Stimulated activated CD4-positive, alpha-beta T cell treated with anti-CD3 and anti-CD28 coated beads, TNF-alpha, amount 100 ng/mL, for 4 hours (primary cell): ENCODE data around the gene QDPR.
A peak's percentile ranks its signal among the peaks of the same experiment; 100 is the strongest.
"Not testable (repeated sequence)": the region's sequence is repeated elsewhere in the genome, so short reads cannot be mapped to it uniquely, and the experiment has no call there.

Experiments
- DNase-seq, 3 experiments: peaks; one replicate each; pipeline ENCODE4 v3.0.0-alpha.2; 2020; ENCODE audit warnings: low read depth in 3 of 3

Gene QDPR

DNA sequence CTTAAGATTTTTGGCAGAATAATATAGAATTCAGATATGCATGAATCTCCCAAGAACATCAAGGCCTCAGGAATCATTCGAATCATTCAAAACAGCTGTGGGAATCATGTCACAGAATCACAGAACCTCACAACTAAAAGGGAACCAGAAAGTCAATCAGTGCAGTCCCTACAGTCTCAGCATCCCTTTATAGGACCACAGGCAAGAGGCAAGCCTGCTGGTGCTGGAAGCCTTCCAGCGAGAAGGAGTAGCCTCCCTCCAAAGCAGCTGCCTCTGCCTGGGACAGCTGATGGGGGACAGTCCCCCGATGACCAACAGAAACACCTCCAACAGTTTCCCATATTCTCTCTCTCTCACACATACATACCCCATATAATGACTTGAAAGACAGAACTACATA, 20.7 kb downstream of the QDPR start:
- no peak for DNase-seq

DNA sequence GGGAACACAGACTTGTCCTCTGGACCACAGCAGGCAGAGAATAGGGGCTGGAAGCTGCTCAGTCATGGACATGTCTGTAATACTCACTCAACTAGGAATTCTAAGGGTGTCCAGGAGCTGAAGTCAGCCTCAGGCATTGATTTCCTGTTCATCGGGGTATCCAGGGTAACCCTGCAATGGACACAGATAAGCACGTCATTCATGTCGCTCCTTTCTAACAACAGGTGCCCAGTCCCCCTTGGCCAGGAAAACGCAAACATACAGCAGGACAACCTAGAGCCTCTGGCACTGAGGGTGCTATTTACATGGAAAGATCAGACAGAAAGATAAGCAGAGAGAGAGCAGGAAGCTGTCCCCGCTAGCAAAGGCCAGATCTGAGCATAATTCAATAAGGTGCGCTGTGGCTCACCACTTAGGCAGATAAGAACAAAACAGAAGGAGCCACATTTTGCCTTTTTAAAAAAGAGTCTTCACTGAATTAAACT, 21.3 kb downstream of the QDPR start:
- DNase-seq = no peak

DNA sequence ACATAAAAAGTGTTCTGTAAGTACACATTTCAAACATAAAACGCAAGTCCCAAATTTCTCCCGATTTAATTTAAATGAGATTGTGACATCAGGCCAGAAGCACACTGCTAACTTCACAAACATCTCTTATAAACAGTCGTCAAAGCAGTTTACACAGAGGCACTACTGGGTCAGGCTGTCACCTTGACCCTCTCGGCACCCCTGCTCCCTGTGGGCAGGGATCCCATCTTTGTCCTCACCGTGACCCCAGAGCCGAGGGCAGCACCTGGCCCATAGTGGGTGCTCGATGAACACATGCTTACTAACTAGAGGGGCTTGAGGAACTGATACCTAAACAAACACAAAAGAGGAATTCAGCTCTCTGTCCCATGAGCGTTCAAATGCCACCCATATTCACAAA, 22.2 kb downstream of the QDPR start:
- no peak for DNase-seq

DNA sequence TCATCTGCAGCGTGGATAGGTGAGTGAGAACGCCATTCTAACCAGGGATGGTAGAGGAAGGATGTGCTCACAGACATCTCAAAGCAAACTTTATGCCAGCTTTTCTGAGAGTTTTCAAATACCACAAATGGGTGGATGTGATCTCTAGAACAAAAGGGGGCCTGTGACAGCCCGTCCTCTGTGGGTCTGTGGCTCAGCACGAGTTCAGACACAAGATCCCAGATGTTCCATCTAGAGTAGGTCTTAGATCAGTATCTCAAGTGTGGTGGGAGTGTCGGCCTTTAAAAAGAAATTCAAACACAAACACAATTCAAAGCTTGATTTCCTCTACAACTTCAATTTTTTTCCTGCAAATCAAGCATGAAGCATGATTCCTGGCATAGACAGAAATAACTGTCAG, 22.8 kb downstream of the QDPR start:
- no peak for DNase-seq

DNA sequence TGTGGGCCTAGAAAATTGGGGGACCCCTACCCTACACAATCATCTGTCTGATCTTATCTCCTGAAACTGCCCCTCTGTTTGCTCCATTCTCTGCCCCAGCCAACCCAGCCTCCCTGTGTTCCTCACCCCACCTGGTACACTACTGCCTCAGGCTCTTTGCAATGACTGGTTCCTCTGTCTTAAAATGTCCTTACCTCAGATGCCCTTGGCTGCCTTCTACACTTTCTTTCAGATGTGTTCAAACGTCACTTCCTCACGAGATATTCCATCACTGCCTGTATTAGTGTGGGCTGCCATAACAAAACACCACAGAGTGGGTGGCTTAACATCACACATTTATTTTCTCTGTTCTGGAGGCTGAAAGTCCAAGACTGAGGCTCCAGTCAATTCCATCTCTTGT, 29.2 kb downstream of the QDPR start:
- DNase-seq = no peak

DNA sequence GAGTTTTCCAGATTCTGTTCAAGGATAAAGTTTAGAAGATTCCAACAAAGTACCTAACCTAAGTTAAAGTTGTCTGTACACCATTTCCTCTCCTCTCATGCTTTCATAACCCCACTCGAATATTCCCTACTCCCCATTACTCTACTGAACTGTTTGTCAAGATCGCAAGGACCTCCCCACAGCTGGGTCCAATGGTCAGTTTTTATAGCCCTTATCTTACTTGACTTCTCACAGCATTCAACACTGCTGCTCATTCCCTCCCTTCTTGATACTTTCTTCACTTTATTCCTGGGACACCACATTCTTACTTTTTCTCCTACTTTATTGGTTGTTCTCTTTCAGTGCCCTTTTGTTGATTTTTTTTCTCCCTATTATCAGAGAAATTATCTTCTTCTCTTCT, 30.9 kb downstream of the QDPR start:
- no peak for DNase-seq

DNA sequence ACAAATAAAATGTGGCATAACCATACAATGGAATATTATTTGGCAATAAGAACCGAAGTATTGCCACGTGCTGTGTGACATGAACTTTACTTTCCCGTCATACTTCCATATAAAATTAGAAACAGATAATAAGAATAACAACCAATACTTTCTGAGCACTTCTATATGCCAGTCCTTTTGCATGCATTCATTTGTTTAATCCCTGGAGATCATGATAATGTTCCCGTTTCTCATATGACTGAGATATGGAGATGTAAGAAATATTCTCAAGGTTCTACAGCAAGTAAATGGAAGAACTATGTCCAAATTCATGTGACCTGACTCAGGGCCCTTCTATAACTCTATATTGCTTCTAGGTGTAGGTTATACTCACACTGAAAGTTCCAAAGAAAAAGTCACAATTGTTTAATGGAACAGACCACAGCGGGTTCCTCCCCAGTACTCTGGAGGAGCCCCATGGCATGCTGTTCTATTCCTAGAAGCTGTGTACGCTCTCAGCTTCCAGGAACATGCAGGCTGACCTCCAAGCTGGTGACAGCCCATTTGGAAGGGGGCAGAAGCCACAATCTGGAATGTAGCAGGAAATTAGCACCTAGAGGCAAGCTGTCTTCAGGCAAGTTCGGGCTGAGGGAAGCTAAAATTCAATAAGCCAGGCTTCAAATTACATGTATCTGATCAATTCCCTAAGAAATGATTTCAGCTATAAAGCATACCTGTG, 31.5 kb downstream of the QDPR start:
- DNase-seq = no peak

DNA sequence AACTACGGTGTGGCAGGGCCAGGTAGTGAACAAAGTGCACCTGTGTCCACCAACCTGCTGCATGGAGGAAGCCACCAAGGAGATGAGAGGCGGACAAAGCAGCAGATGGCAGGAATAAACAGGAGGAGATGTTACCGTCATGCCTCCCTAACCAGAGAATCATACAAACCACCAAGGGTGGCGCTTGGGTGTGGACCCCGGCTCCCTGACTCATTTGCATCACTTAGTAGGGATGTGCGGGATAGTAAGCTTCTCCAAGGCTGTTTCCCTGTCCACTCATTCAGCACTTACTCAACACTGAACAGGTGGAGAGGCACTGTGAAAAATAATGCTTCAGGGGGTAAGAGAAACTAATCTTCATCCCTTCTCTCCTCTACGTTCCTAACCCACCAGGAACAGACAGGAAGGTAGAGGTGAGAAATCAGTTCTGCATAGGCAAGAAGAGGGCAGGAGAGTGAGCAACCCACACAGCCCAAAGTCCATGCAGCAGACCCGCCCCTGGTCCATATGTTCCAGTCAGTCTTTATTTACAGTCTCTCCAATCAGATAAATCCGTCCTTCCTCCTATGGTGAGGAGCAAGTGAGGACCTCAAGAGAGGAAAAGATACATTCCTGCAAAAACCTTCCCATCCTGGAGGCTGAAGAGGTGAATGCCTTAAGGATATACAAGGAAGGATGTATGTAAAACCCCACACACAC, 34.0 kb downstream of the QDPR start:
- DNase-seq = no peak

DNA sequence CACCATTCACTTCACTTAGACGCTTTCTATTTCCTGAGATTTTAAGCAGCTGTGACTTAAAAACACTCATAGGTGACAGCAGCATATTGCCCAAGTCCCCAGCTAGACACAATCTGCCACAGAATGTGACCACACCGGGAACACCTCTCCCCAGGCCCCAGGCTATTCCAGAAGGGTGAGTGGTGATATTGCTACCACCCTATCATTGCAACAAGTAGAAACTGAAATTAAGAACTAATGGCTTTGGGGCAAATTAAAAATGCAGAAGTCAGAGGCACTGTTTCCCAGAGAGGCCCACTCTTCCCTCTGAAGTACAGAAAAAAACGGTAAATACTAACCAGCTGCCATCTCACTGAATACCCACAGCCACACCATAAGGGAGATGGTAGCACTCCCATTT, 35.0 kb downstream of the QDPR start:
- DNase-seq = no peak

DNA sequence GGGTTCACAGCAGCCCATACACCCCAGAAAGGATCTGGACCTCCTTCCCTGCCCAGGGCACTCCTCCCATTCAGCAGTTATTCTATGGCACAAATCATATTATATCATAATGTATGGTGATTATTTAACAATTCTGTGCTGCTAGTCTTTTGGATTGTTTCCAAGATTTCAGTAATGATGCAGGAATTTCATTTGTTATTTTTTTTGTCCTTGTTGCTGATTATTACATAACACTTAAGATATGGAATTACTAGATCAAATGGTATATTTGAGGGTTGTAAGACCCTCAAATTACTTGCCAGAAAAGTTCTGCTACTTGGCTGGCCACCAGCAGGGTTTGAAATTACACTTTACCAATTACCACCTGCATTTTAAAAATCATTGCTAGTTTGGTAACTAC, 36.4 kb downstream of the QDPR start:
- no peak for DNase-seq

DNA sequence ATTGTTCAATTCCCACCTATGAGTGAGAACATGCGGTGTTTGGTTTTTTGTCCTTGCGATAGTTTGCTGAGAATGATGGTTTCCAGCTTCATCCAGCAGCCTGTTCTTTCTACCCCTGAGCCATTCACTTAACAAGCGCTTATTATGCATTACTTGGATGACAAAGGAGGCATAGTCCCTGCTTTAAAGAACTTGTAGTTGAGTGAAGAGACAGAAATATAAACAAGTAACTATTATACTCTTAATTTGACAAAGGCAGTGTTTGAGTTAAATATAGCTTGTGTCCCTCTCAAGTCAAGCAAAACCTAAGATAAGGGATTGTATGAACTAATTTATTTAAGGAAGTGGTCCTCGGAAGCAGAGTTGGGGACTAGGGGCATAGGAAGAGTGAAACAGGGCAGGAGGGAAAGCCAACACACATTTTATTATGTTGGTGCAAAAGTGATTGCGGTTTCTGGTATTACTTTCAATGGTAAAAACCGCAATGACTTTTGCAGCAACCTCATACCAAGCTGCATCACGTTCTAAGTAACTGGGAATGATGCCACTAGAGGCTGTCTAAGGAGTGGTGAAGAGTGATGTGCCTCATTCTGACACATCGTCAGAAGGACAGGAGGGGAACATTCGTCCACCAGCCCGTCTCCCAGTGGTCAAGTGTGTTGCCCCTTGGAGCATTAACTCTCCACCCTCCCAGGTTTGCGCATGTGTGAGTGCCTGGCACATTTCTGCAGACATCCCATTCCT, 41.8 kb downstream of the QDPR start:
- DNase-seq = no peak

DNA sequence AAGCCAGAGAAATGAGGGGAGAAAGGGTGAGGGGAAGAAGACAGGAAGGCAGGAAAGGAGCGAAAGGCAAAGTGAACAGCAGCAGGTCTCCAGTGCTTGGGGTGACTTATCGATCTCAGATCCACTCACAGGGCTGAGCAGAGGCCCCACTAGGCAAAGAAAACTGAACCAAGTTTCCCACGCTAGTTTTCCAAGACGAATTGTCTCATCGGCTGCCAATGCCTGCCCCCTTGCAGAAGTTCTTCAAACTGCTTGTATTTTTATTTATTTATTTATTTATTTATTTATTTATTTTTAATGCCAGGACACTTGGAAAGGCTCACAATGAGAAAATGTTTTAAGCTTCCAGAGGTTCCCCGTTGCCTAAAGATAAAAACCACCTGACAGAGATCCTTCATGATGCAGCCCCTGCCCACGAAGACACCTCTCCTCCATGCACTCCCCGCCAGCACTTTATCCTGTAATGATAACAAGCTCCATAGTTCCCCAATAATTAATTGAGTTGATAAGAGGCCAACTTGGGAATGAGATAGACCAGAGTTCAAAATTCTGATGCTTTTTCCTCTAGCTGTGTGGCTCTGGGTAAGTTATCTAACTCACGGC, 43.2 kb downstream of the QDPR start:
- DNase-seq = no peak

DNA sequence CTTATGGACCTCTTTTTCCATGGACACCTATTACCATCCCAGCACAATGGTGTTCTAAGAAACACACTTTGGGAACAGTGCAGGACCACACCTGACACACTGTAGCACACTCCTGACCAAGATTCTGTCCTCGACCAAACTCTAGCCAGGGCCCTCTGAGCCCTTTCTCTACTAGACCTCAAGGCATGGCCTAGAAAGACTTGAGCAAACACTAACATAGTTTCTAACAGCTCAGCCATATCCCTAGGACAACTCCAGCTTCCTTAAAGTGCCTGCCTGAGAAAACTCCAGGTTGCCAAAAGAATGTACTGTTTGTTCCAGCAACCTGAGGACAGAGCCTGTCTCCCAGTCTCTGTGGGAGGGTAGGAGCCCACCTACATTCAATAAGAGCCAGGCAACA, 48.3 kb downstream of the QDPR start:
- DNase-seq = no peak

DNA sequence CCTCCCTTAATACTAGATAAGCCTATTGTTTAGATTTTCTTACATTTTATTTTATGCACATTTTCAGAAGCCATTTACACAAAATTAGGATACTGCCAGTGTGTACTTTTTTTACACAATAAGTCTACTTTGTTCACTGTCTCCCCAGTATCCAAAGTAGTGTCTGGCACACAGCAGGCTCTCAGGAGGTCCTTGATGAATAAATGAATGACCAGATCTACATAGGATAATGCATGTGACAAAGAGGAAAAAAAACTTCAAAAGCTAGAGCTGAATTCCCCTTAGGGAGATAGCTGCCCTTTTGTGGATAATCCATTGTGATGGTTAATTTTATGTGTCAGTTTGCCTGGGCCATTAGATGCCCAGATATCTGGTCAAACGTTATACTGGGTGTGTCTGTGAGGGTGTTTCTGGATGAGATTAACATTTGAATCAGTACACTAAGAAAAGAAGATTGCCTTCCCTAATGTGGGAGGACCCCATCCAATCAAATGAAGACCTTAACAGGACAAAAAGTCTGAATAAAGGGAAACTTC, 61.6 kb downstream of the QDPR start:
- no peak for DNase-seq

DNA sequence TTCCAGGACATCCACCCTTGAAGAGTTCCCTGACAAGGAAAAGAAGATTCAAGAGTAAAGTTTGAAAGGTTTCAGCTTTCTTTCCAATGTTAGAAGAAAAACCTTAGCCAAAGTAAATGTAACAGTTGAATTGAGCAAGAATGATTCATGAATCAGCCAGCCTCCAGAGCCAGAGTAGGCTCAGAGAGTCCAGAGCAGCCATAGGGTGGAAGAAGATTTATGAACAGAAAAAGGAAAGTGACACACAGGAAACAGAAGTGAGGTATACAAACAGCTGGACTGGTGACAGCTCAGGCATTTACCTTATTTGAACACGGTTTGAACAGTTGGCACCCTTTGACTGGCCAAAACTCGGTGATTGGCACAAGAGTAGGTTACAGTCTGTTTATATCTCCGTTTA, 63.2 kb downstream of the QDPR start:
- DNase-seq = no peak

DNA sequence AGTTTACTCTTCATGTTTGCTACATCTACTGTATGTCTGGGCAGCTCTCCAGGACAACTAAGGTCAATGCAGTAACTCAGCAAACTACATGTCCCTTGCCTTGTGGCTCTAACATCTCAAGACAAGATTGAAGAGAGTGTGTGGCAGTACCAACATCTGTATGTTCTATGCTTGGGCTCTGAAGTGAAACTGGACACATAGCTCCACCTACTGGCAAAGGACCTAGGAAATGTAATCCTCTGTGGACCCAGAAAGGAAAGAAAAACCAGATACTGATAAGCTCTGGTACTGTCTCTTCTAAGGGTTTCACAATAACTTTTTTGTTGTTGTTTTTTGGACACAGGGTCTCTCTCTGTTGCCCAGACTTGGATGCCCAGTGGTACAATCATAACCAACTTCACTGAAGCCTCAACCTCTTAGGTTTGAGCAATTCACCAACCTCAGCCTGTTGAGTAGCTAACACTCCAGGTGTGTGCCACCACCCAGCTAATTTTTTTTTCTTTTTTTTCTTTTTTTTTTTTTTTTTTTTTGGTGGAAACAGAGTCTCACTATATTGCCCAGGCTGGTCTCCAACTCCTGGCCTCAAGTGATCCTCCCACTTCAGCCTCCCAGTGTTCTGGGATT, 64.1 kb downstream of the QDPR start:
- DNase-seq = peak in 2 of 3 experiments; percentile 18 to 42

DNA sequence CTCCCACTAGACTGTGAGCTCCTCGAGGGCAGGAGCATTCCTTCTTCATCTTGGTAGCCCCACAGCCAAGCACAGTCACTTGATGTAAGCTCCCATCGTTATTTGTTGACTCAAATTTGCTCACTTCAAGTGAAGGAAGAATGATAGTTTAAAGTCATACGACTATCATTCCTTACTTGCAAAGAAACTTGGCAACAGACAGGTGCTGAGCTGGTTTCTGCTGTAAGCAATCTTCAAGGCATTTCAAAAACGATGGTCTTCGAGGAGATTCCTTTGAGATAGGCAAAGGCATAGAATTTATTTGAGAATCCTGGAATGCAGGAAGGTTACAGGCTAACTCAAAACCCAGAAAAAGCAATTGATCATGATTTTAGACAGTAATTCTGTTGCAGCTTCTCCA, 64.8 kb downstream of the QDPR start:
- no peak for DNase-seq

DNA sequence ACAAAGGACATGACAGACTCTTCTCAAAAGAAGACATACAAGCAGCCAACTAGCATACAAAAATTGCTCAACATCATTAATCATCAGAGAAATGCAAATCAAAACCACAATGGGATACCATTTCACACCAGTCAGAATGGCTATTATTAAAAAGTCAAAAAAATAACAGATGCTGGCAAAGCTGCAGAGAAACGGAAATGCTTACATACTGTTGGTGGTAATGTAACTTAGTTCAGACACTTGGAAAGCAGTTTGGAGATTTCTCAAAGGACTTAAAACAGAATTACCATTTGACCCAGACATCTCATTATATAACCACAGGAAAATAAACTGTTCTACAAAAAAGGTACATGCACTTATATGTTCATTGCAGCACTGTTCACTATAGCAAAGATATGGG, 69.4 kb downstream of the QDPR start:
- DNase-seq = not testable (repeated sequence)

DNA sequence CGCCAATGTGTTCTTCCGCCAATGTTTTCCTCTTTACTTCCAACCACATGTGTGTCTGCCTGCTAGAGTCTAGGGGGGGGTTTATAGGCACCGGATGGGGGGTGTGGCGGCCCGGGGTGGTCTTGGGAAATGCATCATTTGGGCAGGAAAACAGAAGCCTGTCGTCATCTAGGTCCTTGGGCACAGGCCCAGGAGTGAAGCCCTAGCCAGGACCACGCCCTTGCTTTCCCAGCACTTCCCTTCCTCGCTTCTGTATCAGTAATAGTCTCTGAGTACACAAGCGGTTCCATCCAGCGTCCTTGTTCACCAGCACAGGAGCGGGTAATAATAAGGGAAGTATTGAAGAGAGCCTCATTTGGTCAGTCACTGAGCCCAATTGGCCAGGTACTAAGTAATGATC, 74.5 kb downstream of the QDPR start:
- no peak for DNase-seq

DNA sequence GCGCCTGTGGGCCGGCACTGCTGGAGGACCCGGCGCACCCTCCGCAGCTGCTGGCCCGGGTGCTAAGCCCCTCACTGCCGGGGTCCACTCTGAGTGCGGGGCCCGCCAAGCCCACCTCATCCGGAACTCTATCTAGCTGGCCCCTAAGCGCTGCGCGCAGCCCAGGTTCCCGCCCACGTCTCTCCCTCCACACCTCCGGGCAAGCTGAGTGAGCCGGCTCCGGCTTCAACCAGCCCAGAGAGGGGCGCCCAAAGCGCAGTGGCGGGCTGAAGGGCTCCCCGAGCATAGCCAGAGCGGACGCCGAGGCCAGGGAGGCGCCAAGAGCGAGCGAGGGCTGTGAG, 75.2 kb downstream of the QDPR start:
- no peak for DNase-seq
